ENCODE results near the gene FAM156A.

DNA sequence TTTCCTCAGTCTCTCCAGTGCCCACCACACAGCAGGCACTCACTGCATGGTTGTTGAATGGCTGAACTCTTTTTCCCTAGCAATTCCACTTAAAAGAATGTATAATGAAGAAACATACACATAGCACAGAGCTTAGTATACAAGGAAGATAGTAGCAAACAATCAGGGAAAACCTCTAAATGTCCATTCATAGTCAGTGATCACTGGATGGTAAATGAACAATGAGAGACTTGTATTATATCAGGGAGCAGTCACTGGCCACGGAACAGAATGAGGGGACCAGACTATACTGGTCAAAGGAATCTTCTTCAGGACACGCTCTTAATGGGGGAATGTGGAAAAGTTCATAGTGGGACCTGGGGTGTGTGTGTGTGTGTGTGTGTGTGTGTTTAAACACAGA lies 43.6 kb upstream of the FAM156A start:
- no peak for TF ChIP-seq ELF1 (IDR thresholded peaks at IDR 0.05; ENCODE audit: borderline replicate concordance, low read depth)
- no peak for TF ChIP-seq POLR2A (IDR thresholded peaks at IDR 0.05; ENCODE audit: borderline replicate concordance, extremely low read depth, insufficient read depth, insufficient read length)

Data from HCT116 (cell line).